Measurements from ENCODE around the gene ATP10A. TPM values are rescaled to one million over a fixed set of nuclear protein-coding genes. Genes with fewer than 3 reads are reported as not detected.

The ATP10A gene
- total RNA-seq, 1 experiment from 2014 or later: not detected

DNA sequence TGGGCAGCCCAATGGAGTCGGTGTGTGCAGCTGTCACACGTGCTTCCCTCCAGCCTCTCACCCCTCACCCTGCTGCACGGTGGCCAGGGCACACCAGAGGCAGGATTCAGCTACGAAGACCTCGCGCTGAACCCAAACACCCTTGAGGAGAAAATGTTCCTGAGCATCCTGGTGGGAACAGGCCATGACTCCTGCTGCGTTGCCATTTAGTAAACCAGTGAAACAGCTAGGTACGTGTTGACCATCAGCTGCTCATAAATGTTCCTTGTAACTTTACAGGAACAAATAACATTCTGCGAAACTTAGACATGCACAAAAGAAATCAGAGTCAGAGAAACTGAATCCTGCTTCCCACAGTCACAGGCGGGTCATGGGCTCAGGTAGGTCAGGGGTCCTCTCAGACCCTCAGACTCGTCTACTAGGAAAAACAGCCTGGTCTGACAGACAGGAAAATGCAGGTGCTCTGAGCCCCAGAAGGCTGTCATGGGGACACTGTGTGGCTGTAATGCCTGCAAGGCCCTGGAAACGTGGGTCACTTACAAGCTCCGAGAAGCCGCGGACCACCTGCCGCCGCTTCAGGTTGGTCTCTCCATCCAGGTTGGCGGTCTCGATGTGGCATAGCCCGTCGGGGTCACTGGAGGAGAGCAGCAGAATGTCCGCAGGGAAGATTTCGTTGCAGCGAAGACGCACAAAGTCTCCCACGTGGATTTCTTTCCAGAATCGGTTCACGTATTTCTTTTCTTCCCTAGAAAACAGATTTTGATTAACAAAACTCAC, 82.5 kb downstream of the ATP10A start:
- no peaks in the 10 kb centered on the region for H3K36me3 ChIP-seq (ENCODE audit: insufficient read depth, low read length)
- no peak overlapping the region for H3K4me3 ChIP-seq (ENCODE audit: low read length)
- H3K79me2 ChIP-seq (ENCODE audit: low read length): no peaks in the 10 kb centered on the region
- H3K4me2 ChIP-seq (ENCODE audit: low read depth, low read length, poor library complexity, severe bottlenecking): no peak overlapping the region
- no peaks in the 10 kb centered on the region for H4K20me1 ChIP-seq (ENCODE audit: insufficient read depth, low read depth, low read length)
- no peak overlapping the region for H3K27ac ChIP-seq (ENCODE audit: low read length)
- no peaks in the 10 kb centered on the region for H3K9me2 ChIP-seq (replicated peaks; ENCODE audit: insufficient read depth, low read length)
- no peaks in the 10 kb centered on the region for H3K27me3 ChIP-seq (ENCODE audit: low read length)
- H3K4me1 ChIP-seq (ENCODE audit: low read length): no peaks in the 10 kb centered on the region
- H3K9ac ChIP-seq (ENCODE audit: low read length): no peak overlapping the region
- DNase-seq: no peak
- H2AFZ ChIP-seq (ENCODE audit: low read length): no peak overlapping the region
- H3K9me3 ChIP-seq (ENCODE audit: low read length): peaks cover 27% of the 10 kb centered on the region

DNA sequence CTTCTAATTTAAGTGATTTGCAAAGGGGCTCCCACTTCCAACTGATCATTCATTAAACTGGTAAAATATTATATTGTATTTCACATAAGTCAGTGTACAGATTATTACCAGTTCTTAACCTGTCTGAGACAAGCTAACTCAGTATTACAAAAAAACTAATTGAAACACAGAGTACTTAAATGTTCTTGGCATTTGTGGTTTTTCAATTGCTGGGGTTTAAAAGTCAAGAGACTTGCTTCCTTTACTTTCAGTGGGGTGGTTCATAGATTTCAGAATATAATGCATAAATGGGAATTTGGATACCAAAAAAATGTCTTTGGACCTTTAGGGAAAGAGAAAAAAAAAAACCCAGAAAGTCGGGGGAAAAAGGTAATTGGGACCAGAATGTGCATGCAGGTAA, 85.0 kb downstream of the ATP10A start:
- no peaks in the 10 kb centered on the region for H3K9me2 ChIP-seq (replicated peaks; ENCODE audit: insufficient read depth, low read length)
- H3K4me3 ChIP-seq (ENCODE audit: low read length): no peak overlapping the region
- no peaks in the 10 kb centered on the region for H3K27me3 ChIP-seq (ENCODE audit: low read length)
- H3K4me2 ChIP-seq (ENCODE audit: low read depth, low read length, poor library complexity, severe bottlenecking): no peak overlapping the region
- H3K4me1 ChIP-seq (ENCODE audit: low read length): no peaks in the 10 kb centered on the region
- H3K36me3 ChIP-seq (ENCODE audit: insufficient read depth, low read length): no peaks in the 10 kb centered on the region
- no peak overlapping the region for H3K9ac ChIP-seq (ENCODE audit: low read length)
- H3K27ac ChIP-seq (ENCODE audit: low read length): no peak overlapping the region
- DNase-seq: no peak
- H2AFZ ChIP-seq (ENCODE audit: low read length): no peak overlapping the region
- H3K9me3 ChIP-seq (ENCODE audit: low read length): peaks cover 24% of the 10 kb centered on the region
- no peaks in the 10 kb centered on the region for H3K79me2 ChIP-seq (ENCODE audit: low read length)
- no peaks in the 10 kb centered on the region for H4K20me1 ChIP-seq (ENCODE audit: insufficient read depth, low read depth, low read length)

DNA sequence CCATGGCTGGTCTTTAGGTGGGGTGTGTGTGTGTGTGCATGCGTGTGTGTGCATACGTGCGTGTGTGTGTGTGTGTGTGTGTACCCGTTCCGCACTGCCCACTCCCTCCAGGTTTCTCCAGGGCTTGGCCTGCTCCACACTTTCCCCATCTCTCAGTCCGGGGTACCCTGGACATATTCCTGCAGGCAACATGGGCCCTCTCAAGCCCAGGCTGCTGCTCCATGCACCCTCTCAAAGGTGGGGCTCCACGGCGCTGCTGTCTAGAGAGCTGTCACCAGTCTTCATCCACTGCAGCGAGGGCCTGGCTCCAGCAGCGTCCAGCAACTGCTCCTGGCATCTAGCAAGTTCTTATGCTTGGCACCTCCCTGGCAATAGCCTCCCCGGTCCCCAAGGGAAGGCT, 86.1 kb downstream of the ATP10A start:
- Histone ChIP-seq H3K79me2 (ENCODE audit: low read length) (no peaks in the 10 kb centered on the region), H3K9me2 (replicated peaks; ENCODE audit: insufficient read depth, low read length) (no peaks in the 10 kb centered on the region), H2AFZ (ENCODE audit: low read length) (no peak overlapping the region)

DNA sequence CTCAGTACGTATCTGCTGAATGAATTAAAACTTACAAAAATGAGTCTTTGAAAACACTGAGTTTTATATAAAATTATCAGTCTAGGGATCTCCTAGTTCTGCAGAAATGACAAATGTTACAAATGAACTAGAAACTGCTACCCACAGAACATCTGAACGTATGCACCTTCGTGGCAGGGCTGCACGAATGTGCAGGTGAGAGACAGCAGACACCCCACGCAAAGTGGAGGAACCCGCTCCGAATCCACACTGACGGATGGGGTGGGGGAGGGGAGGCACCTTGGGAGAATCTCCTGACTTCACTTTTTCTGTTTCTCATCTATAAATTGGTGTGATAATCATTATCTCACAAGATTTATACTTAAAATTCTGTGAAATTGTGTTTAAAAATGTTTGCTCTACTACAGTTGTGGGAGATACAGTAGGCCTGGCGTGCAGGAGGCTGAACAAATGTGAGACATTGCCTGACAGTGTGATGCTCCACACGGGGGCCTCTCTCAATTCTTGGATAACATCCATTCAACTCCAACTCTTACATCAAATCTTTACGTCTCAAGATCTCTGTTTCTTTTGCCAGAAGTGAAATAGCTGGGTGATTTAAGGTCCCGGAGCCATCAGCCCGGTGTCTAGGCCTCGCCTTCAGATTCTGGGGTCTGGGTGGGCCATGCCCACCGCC, 86.9 kb downstream of the ATP10A start:
- Histone ChIP-seq H3K4me2 (ENCODE audit: low read depth, low read length, poor library complexity, severe bottlenecking) (no peak overlapping the region), H3K79me2 (ENCODE audit: low read length) (no peaks in the 10 kb centered on the region), H3K27ac (ENCODE audit: low read length) (no peak overlapping the region), H3K36me3 (ENCODE audit: insufficient read depth, low read length) (no peaks in the 10 kb centered on the region), H3K4me3 (ENCODE audit: low read length) (no peak overlapping the region), H3K9ac (ENCODE audit: low read length) (no peak overlapping the region), H2AFZ (ENCODE audit: low read length) (no peak overlapping the region), H3K9me3 (ENCODE audit: low read length) (peaks cover 20% of the 10 kb centered on the region), H3K27me3 (ENCODE audit: low read length) (no peaks in the 10 kb centered on the region), H3K4me1 (ENCODE audit: low read length) (no peaks in the 10 kb centered on the region), H4K20me1 (ENCODE audit: insufficient read depth, low read depth, low read length) (no peaks in the 10 kb centered on the region), H3K9me2 (replicated peaks; ENCODE audit: insufficient read depth, low read length) (no peaks in the 10 kb centered on the region)
- DNase-seq: no peak

More for the DNA sequence above, 86.1 kb downstream of the ATP10A start:
- Histone ChIP-seq H3K9me3 (ENCODE audit: low read length) (peaks cover 24% of the 10 kb centered on the region), H4K20me1 (ENCODE audit: insufficient read depth, low read depth, low read length) (no peaks in the 10 kb centered on the region), H3K9ac (ENCODE audit: low read length) (no peak overlapping the region), H3K27ac (ENCODE audit: low read length) (no peak overlapping the region), H3K27me3 (ENCODE audit: low read length) (no peaks in the 10 kb centered on the region), H3K36me3 (ENCODE audit: insufficient read depth, low read length) (no peaks in the 10 kb centered on the region), H3K4me1 (ENCODE audit: low read length) (no peaks in the 10 kb centered on the region), H3K4me3 (ENCODE audit: low read length) (no peak overlapping the region), H3K4me2 (ENCODE audit: low read depth, low read length, poor library complexity, severe bottlenecking) (no peak overlapping the region)
- DNase-seq: no peak

DNA sequence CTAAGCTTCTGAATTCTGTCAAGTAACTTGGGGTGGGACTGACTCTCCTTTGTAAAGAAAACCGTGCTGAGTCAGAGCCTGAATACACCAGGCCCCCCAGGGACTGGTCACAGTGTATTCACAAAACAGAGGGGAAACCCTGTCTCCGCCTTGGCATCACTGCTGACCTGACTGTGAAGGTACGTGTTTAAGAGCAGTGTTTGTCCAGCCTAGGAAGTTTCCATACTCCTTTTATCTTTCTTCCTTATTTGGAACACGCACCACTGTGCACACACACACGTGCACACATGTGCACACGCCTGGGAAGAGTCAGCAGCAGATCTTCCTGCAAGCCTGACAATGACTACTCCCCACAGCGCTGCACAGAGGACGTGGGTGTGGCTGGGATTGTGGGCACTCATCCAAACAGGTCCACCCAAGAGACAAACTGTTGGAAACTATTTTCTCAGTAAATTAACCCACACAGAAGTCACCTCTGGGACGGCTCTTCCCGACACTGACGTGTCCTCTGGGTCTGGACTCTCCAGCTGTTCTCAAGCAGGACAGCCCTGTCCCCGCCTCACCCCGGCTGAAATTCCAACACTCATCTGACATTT, 87.7 kb downstream of the ATP10A start:
- DNase-seq: no peak
- Histone ChIP-seq H3K27me3 (ENCODE audit: low read length) (no peaks in the 10 kb centered on the region), H3K4me2 (ENCODE audit: low read depth, low read length, poor library complexity, severe bottlenecking) (no peak overlapping the region), H3K36me3 (ENCODE audit: insufficient read depth, low read length) (no peaks in the 10 kb centered on the region), H4K20me1 (ENCODE audit: insufficient read depth, low read depth, low read length) (no peaks in the 10 kb centered on the region), H3K9ac (ENCODE audit: low read length) (no peak overlapping the region), H3K9me3 (ENCODE audit: low read length) (peaks cover 13% of the 10 kb centered on the region), H3K9me2 (replicated peaks; ENCODE audit: insufficient read depth, low read length) (no peaks in the 10 kb centered on the region), H3K27ac (ENCODE audit: low read length) (no peak overlapping the region), H3K79me2 (ENCODE audit: low read length) (no peaks in the 10 kb centered on the region), H3K4me1 (ENCODE audit: low read length) (no peaks in the 10 kb centered on the region), H2AFZ (ENCODE audit: low read length) (no peak overlapping the region), H3K4me3 (ENCODE audit: low read length) (no peak overlapping the region)

DNA sequence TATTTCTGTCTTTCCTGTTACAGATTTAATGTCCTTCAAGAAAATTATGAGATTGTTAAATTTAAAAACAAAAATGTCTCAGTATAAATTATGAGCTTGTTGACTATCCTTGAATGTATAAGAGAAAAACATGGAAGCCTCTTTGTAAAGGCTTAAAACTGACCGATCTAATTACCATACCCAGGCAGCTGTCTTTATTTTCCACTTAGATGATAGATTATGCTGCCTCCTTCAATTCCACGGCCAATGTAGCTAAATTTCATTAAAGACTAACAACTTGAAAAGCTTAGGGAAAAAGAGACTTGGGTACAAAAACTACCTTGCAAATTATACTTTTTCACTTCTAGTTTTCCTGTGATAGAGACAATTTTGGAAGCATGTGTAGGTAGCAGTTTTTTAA, 88.3 kb downstream of the ATP10A start:
- no peaks in the 10 kb centered on the region for H3K79me2 ChIP-seq (ENCODE audit: low read length)
- no peak overlapping the region for H3K27ac ChIP-seq (ENCODE audit: low read length)
- no peak overlapping the region for H3K4me2 ChIP-seq (ENCODE audit: low read depth, low read length, poor library complexity, severe bottlenecking)
- H3K36me3 ChIP-seq (ENCODE audit: insufficient read depth, low read length): no peaks in the 10 kb centered on the region
- no peak overlapping the region for H2AFZ ChIP-seq (ENCODE audit: low read length)
- H4K20me1 ChIP-seq (ENCODE audit: insufficient read depth, low read depth, low read length): no peaks in the 10 kb centered on the region
- no peaks in the 10 kb centered on the region for H3K4me1 ChIP-seq (ENCODE audit: low read length)
- H3K9ac ChIP-seq (ENCODE audit: low read length): no peak overlapping the region
- H3K27me3 ChIP-seq (ENCODE audit: low read length): no peaks in the 10 kb centered on the region
- no peak overlapping the region for H3K4me3 ChIP-seq (ENCODE audit: low read length)
- no peak for DNase-seq
- H3K9me3 ChIP-seq (ENCODE audit: low read length): peaks cover 11% of the 10 kb centered on the region
- H3K9me2 ChIP-seq (replicated peaks; ENCODE audit: insufficient read depth, low read length): no peaks in the 10 kb centered on the region

DNA sequence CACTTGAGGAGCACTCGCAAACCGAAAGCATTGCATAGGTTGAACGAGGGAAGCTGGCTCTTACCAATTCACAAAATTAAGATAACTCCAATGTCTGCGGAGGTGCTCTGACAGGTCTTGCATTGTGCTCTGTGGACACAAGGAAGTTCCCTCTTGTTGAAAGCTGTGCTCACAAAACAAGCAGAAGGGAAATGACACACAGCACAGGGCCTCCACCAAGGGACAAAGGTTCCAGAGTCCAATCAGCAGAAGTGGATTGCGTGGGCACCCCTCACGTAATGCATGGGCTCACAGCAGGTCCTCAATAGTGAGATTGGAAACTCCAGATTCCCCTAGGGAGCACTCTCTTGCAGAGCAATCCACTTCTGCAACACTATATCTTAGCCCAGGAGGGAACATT, 89.9 kb downstream of the ATP10A start:
- H4K20me1 ChIP-seq (ENCODE audit: insufficient read depth, low read depth, low read length): no peaks in the 10 kb centered on the region
- H3K9me2 ChIP-seq (replicated peaks; ENCODE audit: insufficient read depth, low read length): no peaks in the 10 kb centered on the region
- no peak overlapping the region for H3K9ac ChIP-seq (ENCODE audit: low read length)
- H3K27ac ChIP-seq (ENCODE audit: low read length): no peak overlapping the region
- no peak for DNase-seq
- no peaks in the 10 kb centered on the region for H3K79me2 ChIP-seq (ENCODE audit: low read length)
- H3K27me3 ChIP-seq (ENCODE audit: low read length): no peaks in the 10 kb centered on the region
- no peak overlapping the region for H3K4me3 ChIP-seq (ENCODE audit: low read length)
- H3K4me1 ChIP-seq (ENCODE audit: low read length): no peaks in the 10 kb centered on the region
- no peak overlapping the region for H3K4me2 ChIP-seq (ENCODE audit: low read depth, low read length, poor library complexity, severe bottlenecking)
- H3K36me3 ChIP-seq (ENCODE audit: insufficient read depth, low read length): no peaks in the 10 kb centered on the region
- peaks cover 5% of the 10 kb centered on the region for H3K9me3 ChIP-seq (ENCODE audit: low read length)
- H2AFZ ChIP-seq (ENCODE audit: low read length): no peak overlapping the region

DNA sequence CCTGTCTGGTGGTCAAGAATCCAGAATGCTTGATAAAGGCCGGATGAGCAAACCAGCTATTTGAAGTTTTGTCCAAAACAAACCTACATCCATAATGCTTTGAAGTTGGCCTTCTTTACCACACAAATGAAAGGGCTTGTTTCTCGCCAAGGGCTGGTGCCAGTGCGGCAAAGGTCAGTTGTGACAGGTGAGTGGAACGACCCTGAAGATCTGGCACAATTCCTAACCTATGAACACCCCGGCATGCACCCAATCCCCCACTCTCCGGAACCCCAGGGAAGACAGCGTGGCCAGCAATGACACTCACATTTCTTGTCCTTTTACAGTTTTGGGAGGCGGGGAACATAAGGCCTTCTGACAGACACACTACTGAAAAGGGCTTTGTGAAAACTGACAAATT, 90.6 kb downstream of the ATP10A start:
- Histone ChIP-seq H3K4me3 (ENCODE audit: low read length) (no peak overlapping the region), H3K79me2 (ENCODE audit: low read length) (no peaks in the 10 kb centered on the region), H3K4me1 (ENCODE audit: low read length) (no peaks in the 10 kb centered on the region), H3K36me3 (ENCODE audit: insufficient read depth, low read length) (no peaks in the 10 kb centered on the region), H3K27me3 (ENCODE audit: low read length) (no peaks in the 10 kb centered on the region), H3K9me3 (ENCODE audit: low read length) (peaks cover 7% of the 10 kb centered on the region; the same call in 1 of the 2 replicates), H4K20me1 (ENCODE audit: insufficient read depth, low read depth, low read length) (no peaks in the 10 kb centered on the region), H3K4me2 (ENCODE audit: low read depth, low read length, poor library complexity, severe bottlenecking) (no peak overlapping the region), H2AFZ (ENCODE audit: low read length) (no peak overlapping the region), H3K9me2 (replicated peaks; ENCODE audit: insufficient read depth, low read length) (no peaks in the 10 kb centered on the region), H3K9ac (ENCODE audit: low read length) (no peak overlapping the region), H3K27ac (ENCODE audit: low read length) (no peak overlapping the region)
- no peak for DNase-seq

Data from Karpas-422 (cell line).